K562 treated with DMSO at 1 percent for 4 hours (cell line): ENCODE measurements around the gene ASXL2. TPM values are rescaled to one million over a fixed set of nuclear protein-coding genes. Genes with fewer than 3 reads are reported as not detected.

Experiments used
- total RNA-seq: library from RNA; unstranded; fragments of 300-600 nt; gene quantifications from 2 replicates; pipeline ENCODE4 v1.2.3, GENCODE V29; 2022; ENCODE audit not compliant: insufficient read depth

Gene ASXL2
- total RNA-seq: 8.1 and 10.1 TPM in 2 replicates

DNA sequence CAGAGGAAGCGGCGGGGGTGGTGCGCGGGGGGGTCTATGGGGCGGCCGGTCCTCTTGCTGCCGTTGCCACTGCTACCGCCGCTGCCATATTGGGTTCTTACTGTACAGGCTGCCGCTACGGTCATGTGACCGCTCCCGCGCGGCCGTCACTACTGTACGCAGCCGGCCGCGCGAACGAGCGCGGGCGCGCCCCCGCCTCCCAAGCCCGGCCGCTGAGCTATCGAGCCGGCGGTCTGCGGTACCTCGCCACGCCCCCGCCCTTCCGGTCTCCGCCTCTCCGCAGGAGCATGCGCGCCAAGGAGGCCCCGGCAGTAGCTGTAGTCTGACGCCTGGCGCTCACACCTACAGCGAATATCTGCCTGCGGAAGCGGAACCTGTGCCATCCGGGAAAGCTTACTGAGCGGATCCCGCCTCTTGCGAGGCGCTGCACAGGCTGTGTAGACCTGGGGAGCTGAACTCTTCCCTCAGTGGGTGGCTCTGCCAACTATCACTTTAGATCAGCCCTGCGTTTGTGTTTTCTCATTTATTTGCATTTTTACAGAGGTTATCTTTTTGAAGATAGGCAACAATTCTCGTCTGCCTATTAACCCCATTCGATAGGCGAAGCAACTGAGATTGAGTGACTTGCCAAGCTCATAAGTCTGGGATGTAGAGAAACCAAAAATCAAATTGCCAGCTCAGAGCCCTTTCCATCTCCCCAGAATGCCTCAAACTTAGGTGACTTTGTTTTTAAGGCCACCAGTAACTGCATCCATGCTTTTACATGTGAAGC, at the start of gene ASXL2:
ASXL2 (minus strand) TSS at position 127 of the 772 bp plus-strand sequence. CDS start 265 bp downstream, outside the sequence.

Other genes with a start within 250 kb of the ASXL2 start
- not detected in 2 replicates for gene DTNB, start 204.9 kb downstream of the ASXL2 start, total RNA-seq
- gene KIF3C, start 104.0 kb upstream of the ASXL2 start, total RNA-seq: 6.8 and 6.9 TPM in 2 replicates
- gene RAB10, start 155.6 kb upstream of the ASXL2 start, total RNA-seq: 90.0 and 109 TPM in 2 replicates